ENCODE results near the gene TCEA3.

DNA sequence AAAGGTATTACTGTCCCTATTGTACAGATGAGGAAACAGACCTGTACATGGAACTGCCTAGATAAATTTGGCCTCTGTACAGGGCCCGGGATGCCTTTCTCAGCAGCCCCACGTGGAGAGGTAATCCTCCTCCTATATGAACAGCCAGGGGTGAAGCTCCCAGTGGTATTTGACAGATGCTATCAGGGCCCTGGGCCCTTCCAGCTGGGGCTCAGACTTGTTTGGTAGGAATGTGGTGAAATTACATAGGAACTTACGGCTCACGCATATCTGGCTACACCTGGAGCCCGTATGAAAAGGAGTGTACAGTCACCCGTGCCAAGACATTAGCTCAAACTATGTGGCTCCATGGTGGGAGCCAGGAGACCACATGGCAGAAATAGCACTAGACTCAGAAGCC, 24.8 kb upstream of the TCEA3 start:
- TF ChIP-seq, protein P1, sequence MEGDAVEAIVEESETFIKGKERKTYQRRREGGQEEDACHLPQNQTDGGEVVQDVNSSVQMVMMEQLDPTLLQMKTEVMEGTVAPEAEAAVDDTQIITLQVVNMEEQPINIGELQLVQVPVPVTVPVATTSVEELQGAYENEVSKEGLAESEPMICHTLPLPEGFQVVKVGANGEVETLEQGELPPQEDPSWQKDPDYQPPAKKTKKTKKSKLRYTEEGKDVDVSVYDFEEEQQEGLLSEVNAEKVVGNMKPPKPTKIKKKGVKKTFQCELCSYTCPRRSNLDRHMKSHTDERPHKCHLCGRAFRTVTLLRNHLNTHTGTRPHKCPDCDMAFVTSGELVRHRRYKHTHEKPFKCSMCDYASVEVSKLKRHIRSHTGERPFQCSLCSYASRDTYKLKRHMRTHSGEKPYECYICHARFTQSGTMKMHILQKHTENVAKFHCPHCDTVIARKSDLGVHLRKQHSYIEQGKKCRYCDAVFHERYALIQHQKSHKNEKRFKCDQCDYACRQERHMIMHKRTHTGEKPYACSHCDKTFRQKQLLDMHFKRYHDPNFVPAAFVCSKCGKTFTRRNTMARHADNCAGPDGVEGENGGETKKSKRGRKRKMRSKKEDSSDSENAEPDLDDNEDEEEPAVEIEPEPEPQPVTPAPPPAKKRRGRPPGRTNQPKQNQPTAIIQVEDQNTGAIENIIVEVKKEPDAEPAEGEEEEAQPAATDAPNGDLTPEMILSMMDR (IDR thresholded peaks at IDR 0.05) = no peak
- TF ChIP-seq POLR2AphosphoS5 (IDR thresholded peaks at IDR 0.05) (no peak), EP300 (IDR thresholded peaks at IDR 0.05) (no peak)

Data from esophagus muscularis mucosa (tissue), 4 donors.